ENCODE data around the gene CYB561A3. TPM values are rescaled to one million over a fixed set of nuclear protein-coding genes. Genes with fewer than 3 reads are reported as not detected.
A peak's percentile ranks its signal among the peaks of the same experiment; 100 is the strongest.

The CYB561A3 gene
- total RNA-seq, 2 donors from 2014 or later, result 64.2 to 88.5 TPM

GRCh38 chr11:61358566-61358965, 3.1 kb downstream of the CYB561A3 start:
- TF ChIP-seq, protein P1, sequence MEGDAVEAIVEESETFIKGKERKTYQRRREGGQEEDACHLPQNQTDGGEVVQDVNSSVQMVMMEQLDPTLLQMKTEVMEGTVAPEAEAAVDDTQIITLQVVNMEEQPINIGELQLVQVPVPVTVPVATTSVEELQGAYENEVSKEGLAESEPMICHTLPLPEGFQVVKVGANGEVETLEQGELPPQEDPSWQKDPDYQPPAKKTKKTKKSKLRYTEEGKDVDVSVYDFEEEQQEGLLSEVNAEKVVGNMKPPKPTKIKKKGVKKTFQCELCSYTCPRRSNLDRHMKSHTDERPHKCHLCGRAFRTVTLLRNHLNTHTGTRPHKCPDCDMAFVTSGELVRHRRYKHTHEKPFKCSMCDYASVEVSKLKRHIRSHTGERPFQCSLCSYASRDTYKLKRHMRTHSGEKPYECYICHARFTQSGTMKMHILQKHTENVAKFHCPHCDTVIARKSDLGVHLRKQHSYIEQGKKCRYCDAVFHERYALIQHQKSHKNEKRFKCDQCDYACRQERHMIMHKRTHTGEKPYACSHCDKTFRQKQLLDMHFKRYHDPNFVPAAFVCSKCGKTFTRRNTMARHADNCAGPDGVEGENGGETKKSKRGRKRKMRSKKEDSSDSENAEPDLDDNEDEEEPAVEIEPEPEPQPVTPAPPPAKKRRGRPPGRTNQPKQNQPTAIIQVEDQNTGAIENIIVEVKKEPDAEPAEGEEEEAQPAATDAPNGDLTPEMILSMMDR (IDR thresholded peaks at IDR 0.05), result no peak
- Histone ChIP-seq H3K4me3 (no peak overlapping the region), H3K9ac (ENCODE audit: low read depth in 2 of 2, low read length in 2 of 2) (peak overlapping the region in 1 of 2 donors; percentile 27), H3K27ac (peak overlapping the region; percentile 67), H3K27me3 (no peaks in the 10 kb centered on the region), H3K9me3 (no peaks in the 10 kb centered on the region), H3K4me1 (peaks cover 7% of the 10 kb centered on the region), H3K36me3 (no peaks in the 10 kb centered on the region)
- intact Hi-C loops (cut with DNase I), result no loop called here
- DNase-seq, result no peak

- TF ChIP-seq, protein P1 (IDR thresholded peaks at IDR 0.05), result no peak
- H3K4me1 ChIP-seq, result peaks cover 7% of the 10 kb centered on the region
- H3K27ac ChIP-seq, result peak overlapping the region; percentile 29
- H3K9me3 ChIP-seq, result no peaks in the 10 kb centered on the region
- no peaks in the 10 kb centered on the region for H3K36me3 ChIP-seq
- intact Hi-C loops (cut with DNase I), result no loop called here
- no peak overlapping the region for H3K4me3 ChIP-seq
- peak overlapping the region in 1 of 2 donors; percentile 44 for H3K9ac ChIP-seq (ENCODE audit: low read depth in 2 of 2, low read length in 2 of 2)
- H3K27me3 ChIP-seq, result no peaks in the 10 kb centered on the region
- DNase-seq, result no peak
Measured at GRCh38 chr11:61357894-61358239, 3.8 kb downstream of the CYB561A3 start.

GRCh38 chr11:61357233-61357893, 4.3 kb downstream of the CYB561A3 start:
- no peaks in the 10 kb centered on the region for H3K36me3 ChIP-seq
- TF ChIP-seq, protein P1 (IDR thresholded peaks at IDR 0.05), result no peak
- H3K9ac ChIP-seq (ENCODE audit: low read depth in 2 of 2, low read length in 2 of 2), result peak overlapping the region in 1 of 2 donors; percentile 44
- H3K4me3 ChIP-seq, result no peak overlapping the region
- H3K27ac ChIP-seq, result peak overlapping the region; percentile 29
- DNase-seq, result no peak
- no peaks in the 10 kb centered on the region for H3K9me3 ChIP-seq
- H3K27me3 ChIP-seq, result no peaks in the 10 kb centered on the region
- H3K4me1 ChIP-seq, result peaks cover 7% of the 10 kb centered on the region
- intact Hi-C loops (cut with DNase I), result no loop called here

- Histone ChIP-seq H3K36me3 (peaks cover 2% of the 10 kb centered on the region), H3K9ac (ENCODE audit: low read depth in 2 of 2, low read length in 2 of 2) (no peak overlapping the region), H3K27ac (peak overlapping the region; percentile 29), H3K27me3 (no peaks in the 10 kb centered on the region), H3K9me3 (no peaks in the 10 kb centered on the region), H3K4me1 (peaks cover 7% of the 10 kb centered on the region), H3K4me3 (no peak overlapping the region)
- DNase-seq, result no peak
- intact Hi-C loops (cut with DNase I), result no loop called here
- TF ChIP-seq, protein P1 (IDR thresholded peaks at IDR 0.05), result no peak
Measured at GRCh38 chr11:61356706-61357105, 5.0 kb downstream of the CYB561A3 start.

GRCh38 chr11:61354208-61354607, 7.5 kb downstream of the CYB561A3 start:
- Histone ChIP-seq H3K36me3 (peaks cover 6% of the 10 kb centered on the region), H3K9me3 (no peaks in the 10 kb centered on the region), H3K27ac (peak overlapping the region; percentile 57), H3K4me3 (no peak overlapping the region), H3K9ac (ENCODE audit: low read depth in 2 of 2, low read length in 2 of 2) (peak overlapping the region in 1 of 2 donors; percentile 38), H3K27me3 (no peaks in the 10 kb centered on the region), H3K4me1 (peaks cover 7% of the 10 kb centered on the region)
- intact Hi-C loops (cut with DNase I), result no loop called here
- TF ChIP-seq, protein P1 (IDR thresholded peaks at IDR 0.05), result no peak
- no peak for DNase-seq

All from colonic mucosa (tissue), 4 donors.